T-helper 1 cell (primary cell): ENCODE results near the gene SLC7A11.
"Not testable (repeated sequence)": the region's sequence is repeated elsewhere in the genome, so short reads cannot be mapped to it uniquely, and the experiment has no call there.

Experiments
- DNase-seq, 5 donors: peaks; one replicate each; pipeline ENCODE4 v3.0.0-alpha.2; 2012 to 2020

The SLC7A11 gene

DNA sequence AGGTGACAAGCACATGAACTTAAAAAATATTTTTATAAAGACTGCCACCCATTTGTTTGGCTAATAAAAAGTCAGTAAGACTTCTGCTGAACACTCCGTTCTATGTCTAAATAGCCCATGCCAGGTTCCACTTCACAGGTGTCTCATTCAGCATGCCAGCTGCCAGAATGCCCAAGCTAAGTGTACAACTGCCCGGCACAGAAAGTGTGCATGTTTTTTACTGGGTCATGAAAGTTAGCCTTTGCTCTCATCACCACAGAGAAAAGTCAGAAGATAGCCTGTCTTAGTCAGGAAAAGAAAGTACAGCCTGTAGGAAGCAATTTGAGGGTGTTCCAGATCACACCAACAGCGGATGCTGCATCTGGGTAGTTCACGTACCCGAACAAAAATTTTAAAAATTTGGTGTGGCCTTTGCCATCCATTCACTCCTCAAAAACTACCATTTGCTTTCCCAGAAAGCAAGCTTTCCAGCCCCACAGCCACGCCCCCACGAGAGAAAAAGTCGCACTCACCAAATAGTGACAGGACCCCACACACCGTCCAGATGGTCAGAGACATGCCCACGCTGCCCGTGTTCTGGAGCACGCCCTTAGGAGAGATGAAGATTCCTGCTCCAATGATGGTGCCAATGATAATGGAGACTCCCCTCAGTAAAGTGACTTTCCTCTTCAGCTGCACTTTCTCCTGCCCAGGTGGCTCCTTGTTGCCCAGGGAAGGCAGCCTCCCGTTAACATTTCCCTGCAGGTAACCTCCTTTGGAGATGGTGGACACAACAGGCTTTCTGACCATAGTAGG is 671 bp downstream of the SLC7A11 start:
- DNase-seq: peak in 1 of 5 donors; percentile 30

DNA sequence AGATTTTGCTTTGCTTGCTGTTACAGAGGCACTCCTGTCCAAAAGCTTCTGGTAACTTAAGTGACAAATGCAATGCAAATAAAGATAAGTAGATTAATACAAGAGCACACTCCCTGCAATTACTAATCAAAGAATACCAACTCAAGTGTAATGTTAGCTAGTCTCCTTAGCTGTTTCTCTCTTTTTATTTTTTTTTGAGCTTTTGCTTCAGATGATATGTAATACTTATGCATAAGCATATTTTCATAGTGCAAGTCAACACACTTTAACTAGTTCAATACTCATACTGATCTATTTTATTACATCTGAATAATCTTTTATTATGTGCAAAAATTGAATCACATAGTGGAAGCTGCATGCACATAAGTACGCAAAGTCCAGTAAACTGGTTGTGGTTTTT is 2.7 kb downstream of the SLC7A11 start:
- DNase-seq: no peak

DNA sequence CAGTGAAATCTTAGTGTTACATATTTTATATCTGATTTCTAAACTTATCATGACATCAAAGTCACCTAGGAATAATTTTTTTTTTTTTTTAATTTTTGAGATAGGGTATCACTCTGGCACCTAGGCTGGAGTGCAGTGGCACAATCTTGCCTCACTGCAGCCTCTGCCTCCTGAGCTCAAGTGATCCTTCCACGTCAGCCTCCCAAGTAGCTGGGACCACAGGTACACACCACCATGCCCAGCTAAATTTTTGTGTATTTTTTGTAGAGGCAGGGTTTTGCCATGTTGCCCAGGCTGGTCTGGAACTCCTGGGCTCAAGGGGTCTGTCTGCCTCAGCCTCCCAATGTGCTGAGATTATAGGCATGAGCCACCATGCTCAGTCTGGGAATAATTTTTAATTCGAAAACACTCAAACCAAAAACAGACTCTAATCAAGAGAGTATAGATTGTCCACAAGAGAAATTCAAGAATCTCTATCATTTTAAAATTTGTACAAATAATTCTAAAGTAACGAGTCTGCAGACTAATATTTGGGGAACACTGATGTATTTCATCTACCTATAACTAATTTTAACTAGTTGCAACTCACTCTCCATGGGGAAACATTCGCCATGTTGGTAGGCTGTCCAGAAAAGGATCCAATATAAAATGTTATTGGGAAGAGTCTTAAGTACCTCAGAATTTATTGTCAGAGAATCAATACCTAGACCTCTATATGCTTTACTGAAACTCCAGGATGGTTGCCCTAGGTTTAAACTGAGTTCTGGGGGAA is 3.4 kb downstream of the SLC7A11 start:
- no peak for DNase-seq

DNA sequence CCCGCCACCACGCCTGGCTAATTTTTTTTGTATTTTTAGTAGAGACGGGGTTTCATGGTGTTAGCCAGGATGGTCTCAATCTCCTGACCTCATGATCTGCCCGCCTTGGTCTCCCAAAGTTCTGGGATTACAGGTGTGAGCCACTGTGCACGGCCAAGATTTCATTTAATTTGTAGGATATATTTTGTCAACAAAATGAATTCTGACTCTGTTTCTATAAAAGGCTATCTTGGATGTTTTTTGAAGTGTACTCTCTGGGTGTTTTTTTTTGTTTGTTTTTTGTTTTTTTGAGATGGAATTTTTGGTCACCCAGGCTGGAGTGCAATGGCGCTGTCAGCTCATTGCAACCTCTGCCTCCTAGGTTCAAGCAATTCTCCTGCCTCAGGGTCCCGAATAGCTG is 5.0 kb downstream of the SLC7A11 start:
- not testable (repeated sequence) for DNase-seq

DNA sequence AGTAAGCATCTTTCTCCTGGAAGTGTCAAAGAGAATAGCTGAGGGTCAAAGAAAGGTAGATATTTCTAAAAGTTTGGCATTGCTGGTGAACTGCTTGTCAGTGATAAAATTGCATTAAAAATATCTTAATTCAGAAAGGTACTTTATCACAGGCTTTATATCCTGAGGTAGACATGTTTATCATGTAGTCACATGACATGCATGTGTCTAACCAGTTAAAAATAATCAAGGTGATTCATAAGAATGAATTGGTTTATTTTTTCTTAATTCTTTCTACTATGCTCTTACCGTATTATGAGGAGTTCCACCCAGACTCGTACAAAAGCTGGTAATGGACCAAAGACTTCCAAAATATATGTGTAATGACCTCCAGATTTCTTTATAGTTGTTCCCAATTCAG is 6.1 kb downstream of the SLC7A11 start:
- no peak for DNase-seq

DNA sequence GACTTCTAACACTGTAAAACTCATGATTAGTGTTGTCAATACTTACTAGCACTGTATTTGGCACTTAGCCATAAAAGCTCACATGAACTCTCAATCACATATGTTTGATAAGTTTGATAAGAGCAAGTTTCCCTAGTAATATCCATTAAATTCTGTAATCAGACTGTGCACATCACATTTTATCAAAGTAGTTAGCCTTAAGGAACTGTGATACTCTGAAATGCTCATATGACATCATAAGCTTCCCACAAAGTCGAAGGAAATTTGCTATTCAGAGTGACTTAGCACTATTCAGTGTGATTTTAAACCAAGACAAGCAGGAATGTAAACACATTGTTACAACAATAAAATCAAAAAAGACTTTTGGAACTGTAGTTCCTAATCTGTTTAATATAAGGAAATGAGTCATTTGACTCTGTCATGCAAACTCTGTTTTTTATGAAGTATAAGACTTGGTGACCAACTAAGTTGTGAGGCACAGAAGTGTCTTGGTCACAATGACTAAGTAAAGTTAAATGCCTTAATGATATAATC is 6.7 kb downstream of the SLC7A11 start:
- peak in 1 of 5 donors; percentile 25 for DNase-seq

DNA sequence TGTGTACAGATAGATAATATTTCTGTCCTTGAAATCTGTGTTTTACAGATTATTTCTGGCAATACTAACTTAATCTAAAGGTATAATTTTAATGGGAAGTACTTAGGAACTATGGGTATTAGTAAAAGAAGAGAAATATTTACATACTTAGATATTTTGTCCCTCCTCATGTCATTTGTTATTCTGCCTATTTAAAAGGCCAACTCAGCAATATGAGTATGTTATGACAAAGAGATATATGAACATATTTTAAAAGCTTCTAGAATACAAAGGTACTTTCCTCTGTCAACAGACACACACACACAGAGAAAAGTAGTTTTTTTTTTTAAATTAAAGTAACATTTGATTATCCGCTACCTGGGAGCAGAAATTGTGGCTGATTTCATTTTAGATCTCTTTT is 7.9 kb downstream of the SLC7A11 start:
- DNase-seq: no peak

DNA sequence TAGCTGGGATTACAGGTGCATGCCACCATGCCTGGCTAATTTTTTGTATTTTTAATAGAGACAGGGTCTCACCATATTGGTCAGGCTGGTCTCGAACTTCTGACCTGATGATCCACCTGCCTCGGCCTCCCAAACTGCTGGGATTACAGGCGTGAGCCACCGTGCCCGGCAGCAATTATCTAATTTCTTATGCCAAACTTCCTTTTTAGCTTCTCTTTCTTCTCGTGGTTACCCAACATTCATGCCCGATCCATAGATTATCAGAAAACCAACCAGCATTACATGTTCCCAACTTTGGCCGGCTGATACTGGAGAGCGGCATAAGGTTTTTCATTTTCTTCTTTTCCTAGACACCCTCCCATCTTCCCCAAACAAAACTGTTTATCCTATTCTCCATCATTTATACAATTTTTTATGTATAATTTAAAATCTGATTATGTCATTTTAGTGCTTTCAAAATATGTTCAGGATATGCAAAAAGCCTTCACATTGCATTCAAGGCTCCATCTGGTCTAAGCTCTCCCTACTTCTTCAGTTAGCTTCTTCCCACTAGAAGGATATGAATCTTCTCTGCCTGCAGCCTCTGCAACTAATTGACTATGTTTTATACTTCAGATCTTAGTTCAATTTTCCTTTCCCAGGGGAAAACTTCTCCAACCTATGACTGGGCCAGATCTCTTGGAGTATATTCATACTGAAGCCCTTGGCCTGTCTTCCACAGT is 8.7 kb downstream of the SLC7A11 start:
- DNase-seq: no peak

DNA sequence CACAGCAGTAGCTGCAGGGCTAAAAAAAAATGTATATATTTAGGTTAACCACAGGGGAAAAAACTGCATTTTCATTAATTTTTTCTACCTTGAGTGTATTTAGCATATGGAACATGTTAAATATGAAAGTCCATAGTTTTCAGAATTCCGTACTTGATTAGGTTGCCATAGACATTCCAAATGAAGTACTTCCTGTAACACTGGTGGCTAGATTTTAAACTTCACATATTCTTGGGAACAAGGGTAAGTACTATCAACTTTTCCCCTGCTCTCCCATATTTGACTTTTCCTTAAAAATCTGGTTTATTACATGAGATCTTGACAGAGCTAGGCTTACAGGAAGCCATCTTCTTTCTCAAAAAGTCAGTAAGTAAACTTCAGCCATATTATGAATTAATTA is 9.8 kb downstream of the SLC7A11 start:
- DNase-seq: no peak

DNA sequence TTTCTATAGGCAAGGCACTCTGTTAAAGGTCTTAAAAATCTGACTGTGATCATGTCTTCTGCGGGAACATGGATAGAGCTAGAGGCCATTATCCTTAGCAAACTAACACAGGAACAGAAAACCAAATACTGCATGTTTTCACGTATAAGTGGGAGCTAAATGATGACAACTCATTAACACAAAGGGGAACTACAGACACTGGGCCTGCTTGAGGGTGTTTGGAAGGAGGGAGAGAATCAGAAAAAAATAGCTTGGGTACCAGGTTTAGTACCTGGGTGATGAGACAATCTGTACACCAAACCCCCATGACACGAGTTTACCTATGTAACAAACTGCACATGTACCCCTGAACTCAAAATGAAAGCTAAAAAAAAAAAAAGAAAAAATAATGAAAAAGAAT is 12.1 kb downstream of the SLC7A11 start:
- DNase-seq: no peak

DNA sequence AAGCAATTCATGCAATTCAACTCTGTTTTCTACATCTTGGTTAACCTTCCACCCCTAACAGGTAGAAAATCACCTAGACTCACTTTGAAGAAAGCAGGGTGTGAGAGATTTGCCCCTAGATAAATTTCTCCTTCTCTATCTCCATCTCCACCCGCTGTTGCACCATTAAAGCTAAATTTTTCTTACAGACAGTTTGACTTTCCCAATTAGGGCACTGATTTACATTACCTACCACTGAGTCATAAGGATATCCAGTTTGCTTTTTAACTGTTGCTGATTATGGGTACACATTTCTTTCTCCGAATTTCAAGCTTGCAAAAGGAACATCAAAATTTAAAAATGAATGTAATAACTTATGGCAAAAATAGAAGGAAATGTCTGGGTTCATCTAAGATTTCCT is 13.0 kb downstream of the SLC7A11 start:
- DNase-seq: no peak

DNA sequence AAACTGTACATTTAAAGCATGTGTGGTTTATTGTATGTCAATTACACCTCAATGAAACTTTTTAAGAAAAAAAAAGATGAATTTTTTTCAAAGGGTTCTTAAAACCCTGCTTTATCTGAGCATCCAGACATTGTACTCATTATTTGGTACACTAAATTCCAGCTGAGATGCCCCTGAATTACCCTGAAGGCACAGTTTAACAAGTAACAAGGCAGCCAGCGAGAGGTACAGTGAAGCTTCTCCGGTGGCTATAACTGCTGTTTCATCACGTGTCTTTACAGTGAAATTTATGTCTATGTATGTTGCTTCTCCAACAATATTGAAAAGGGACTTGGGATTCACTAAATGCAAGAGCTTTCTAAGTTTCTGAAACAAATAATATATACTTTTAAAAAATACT is 15.8 kb downstream of the SLC7A11 start:
- no peak for DNase-seq

DNA sequence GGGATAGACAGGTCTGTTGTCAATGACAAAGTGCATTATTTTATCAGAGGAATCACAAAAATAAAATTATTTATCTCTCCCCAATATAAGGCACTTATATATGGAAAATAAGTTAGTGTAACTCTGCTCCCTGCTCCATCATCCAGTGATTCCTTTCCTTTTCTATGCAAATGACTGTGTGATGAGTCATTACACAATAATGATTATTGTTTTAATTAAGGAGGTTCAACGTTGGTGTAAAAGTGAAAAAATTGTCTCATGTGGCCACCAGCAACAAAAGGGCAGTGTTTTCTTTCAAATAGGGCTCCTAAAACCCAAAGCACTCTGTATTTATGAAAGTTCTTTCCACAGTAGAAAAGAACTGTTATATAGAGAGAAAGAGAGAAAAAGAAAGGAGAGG is 16.7 kb downstream of the SLC7A11 start:
- DNase-seq: no peak

DNA sequence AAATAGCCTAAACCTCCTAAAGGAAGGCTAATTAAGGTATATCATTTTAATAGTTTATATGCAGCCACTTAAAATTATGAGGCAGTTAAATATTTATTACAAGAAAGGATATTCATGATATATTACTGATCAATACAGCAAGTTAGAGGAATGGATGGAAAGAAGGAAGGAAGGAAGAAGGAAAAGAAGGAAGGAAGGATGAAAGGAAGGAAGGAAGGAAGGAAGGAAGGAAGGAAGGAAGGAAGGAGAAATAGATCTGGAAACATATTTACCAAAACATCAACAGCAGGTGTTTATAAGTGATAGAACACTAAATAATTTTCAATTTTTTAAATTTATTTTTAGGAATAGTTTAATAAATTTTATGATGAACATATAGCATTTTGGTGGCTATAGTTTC is 17.5 kb downstream of the SLC7A11 start:
- DNase-seq: no peak

DNA sequence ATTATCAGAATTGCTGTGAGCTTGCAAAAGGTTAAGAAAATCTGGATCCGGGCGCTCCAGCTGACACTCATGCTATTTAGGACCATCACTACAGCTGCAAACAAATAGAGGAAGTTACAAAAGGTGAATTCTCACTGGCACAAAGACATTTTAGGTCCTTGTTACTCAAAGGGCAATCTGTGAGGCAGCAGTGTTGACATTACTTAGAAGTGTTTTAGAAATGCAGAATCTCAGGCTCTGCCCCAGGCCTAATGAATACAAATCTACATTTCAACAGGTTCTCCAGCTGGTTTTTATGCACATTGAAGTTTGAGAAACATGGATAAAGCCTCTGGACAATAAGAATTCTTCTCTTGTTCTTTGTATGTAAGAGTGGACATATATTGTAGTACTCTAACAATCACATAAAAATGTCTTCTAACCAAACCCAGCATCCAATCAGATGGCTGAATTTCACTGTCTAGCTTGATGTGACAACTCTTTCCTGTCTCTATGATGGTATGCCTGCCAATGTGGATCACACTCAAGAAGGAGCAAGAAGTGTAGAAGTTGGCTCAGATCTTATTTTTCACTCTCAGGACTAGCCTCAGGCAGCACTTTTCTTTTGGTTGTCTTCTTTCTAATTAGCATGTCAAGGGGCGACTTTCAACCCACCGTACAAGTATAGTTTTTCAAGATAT is 18.8 kb downstream of the SLC7A11 start:
- no peak for DNase-seq

DNA sequence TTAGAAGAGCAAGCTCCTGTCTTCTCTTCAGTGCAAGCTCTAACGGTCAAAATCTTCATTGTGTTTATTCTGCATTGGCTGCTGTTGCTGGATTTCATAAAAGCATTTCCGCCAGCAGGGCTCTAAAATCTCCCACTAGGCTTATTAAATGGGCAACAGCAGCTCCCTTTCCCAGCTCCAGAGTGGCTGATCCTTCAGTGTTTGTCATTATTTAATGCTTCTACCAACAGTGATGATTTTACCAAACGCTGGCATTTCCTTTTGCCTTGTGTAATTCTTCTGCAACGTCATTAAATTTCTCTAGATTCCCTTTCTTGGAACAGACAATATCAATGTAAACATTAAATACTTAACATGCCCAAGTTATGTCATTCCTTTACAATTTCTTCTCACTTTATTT is 20.1 kb downstream of the SLC7A11 start:
- no peak for DNase-seq

DNA sequence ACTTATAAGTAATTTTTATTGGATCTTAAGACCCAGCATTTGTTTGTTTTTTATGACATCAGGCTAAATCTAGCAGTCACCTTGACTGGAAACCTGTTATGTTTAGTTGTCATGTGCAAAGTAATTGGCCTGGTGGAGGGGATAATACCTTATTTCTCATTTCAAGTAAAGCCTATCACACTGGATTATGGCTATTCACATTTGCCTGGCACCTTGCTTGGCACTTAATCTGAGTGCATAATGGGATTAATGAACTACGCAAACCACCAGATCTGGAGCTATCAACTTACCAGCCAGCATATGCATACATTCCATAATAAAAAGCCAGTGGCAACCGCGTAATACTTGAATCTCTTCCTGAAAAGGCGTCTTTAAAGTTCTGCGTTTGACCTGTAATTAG is 23.2 kb downstream of the SLC7A11 start:
- DNase-seq: no peak

DNA sequence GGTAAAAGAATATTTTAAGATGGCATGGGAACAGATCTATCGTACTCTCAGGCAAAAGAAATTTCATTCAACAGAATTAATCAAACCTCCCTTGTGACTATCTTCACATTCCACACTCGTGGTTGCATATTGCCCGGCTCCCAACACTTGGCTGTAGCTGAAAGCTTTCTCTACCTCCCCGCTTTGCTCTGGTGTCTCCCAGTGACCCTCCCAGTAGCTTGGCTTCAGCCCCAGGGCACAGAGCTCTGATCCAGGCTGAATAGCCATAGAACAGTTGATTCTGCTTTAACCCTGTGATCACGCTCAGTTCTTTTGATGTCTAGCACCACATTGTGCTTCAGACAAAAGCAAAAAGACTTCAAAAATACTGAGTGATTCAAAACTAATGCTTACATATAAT is 24.6 kb downstream of the SLC7A11 start:
- DNase-seq: no peak

DNA sequence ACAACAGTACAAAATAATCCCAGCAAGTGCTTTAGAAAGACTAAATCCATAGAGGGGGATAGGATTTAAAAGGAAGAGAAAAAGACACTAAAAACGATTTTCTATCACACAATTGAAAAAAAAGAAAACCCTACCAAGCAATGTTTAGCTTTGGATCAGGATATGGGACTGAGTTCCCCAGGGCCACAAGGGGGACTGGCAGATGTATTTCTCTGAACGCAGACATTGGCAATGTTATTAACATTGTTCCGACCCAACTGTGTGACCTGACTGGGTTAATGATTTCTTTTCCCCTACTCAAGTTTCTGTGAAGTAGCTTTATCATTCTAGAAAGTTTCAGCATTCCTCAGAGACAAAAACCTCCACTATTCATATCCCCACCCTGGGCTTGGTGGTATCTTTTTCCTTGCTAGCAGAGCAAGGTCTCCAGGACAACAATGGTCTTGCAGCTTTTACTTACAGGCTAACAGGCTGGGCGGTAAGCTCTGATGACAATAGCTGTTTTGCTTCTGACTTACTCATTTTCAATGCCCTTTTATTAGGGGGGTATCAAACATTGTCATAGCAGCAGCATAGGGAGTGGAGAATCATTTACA is 25.8 kb downstream of the SLC7A11 start:
- no peak for DNase-seq

DNA sequence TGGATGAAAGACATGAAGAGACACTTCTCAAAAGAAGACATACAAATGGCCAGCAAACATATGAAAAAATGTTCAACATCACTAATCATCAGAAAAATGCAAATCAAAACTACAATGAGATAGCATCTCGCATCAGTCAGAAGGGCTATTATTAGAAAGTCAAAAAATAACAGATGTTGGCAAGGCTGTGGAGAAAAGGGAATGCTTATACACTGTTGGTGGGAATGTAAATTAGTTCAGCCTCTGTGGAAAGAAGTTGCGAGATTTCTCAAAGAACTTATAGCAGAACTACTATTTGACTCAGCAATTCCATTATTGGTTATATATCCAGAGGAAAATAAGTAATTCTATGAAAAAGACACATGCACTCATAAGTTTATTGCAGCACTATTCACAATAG is 31.6 kb downstream of the SLC7A11 start:
- not testable (repeated sequence) for DNase-seq

DNA sequence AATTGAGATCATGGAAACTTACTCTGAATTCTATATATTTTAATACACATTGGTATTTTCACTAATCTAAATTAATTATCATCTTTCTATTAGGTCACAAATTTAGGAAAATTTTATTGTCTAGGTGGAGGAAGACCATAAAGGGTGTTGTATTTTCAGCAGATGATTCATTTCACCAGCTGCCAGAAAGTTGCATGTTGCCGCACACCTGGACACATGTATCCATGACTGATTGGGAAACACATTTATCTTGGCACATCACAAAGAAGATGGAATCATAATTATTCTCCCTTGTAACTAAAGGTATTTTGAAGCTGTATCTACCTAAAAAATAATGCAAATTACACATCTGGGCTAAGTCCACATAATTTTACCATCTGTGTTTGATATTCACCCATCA is 33.1 kb downstream of the SLC7A11 start:
- DNase-seq: no peak

DNA sequence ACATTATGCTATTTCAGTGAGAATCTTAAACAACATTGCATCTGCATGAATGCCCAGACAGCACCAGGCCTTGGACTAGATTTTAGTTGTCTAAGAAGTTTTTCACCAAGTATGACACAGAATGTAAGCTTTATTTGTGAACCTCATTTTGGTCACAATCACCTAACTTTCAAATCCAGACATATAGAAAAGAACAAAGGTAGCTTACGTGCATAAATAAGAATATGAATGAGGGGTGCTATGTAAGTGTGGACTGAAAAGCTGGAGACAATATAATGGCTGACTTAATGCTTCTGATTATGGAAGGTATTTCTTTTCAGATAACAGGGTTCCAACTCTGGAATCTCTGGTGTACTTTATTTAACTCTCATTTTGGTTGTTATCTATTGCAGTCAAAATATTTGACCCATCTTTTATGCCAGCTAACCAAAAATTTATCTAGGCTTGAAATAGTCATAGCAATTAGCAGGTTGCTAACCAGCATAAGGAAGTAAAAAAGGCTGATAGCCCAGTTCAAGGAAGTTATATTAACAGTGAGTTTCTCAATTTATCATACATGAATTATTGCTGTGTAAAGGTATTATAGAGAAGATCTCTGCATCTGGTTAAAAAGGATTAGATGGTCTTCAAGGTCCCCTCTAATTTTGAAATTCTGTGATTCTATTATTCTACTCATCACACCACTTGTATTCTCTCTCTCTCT is 36.5 kb downstream of the SLC7A11 start:
- no peak for DNase-seq
